ENCODE measurements around the gene GINS1. TPM values are rescaled to one million over a fixed set of nuclear protein-coding genes. Genes with fewer than 3 reads are reported as not detected.

Gene GINS1
- total and polyA plus RNA-seq, 9 donors: 5.2 to 10.1 (median 7.8) TPM

DNA sequence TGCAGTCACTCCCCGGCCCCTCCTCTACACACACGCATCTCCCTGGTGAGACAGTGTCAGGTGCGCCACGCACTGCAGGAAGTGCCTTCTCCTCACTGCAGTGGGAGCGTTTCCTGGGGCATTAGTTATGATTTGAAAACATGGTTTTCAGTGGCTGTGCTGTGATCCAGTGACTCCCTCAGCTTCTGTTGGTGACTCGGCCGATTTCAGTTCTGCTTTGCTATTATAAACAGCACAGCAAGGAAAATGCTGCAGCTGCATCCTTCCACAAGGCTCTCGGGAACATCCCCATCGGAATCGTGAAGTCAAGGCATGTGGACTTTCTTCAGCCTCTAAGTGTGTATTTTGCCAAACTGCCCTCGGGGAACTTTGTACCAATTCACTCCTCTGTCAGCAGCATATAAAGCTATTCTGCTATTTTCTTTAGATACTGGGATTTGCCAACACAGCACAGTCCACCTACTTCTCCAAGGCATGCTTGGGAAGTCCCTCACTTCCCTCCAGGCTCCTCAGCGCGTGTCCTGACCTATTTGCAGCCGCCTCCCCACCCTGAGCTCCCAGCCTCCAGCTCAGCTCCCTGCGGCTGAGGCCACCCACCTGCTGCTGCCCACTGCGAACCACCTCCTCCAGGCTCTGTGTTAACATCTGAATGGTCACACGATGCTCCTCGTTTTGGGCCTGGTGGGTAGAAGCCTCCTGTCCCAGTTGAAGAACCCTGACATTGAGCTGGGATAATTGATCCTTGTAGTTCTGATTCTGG lies 54.5 kb downstream of the GINS1 start:
- peaks cover 52% of the 10 kb centered on the region for H3K36me3 ChIP-seq (ENCODE audit: control insufficient read depth, insufficient read depth, low read length)
- no peaks in the 10 kb centered on the region for H3K9me3 ChIP-seq (replicated peaks; ENCODE audit: control insufficient read depth, low read depth, low read length)
- 64% methylated on average over 9 of the region's 18 CpGs for WGBS (ENCODE audit: insufficient coverage)
- DNase-seq: peak; percentile 85
- no peaks in the 10 kb centered on the region for H3K27me3 ChIP-seq (ENCODE audit: control insufficient read depth, insufficient read depth, low read length)
- no peak overlapping the region for H3K27ac ChIP-seq (ENCODE audit: low read length)
- H3K4me1 ChIP-seq (ENCODE audit: control insufficient read depth, insufficient read depth, low read length): peaks cover 23% of the 10 kb centered on the region
- no peak overlapping the region for H3K4me3 ChIP-seq (ENCODE audit: low read length)

DNA sequence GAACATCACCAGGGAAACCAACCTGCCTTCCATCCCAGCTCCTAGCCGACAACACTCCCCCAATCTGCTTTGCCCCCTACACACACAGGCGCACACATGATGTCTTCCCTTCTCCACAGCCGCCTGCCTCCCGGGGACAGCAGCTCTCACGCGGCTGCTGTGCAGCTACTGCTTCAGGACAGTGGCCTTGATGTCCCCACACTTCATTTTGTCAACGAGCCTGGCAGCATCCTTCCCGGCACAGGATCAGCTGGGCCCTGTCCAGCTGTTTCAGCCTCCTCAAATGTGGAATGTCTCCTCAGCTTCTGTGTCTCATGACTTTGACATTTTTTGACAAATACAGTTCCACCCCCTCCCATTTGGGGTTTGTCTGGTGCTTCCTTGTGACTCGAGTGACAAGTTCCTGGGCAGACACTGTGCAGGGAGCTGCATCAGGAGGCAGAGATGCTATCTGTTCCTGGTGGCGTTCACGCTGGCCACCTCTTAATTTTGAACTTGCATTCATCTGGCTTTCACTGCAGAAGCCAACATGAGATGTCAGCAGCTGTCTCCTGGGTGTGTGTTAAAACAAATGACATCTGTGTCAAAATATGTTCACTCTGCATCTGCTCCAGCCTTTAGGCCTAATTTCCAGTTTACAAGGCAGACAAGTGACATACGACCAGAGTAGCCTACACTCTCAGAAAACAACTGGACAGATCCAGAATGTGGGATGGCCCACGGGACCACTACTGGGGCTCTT lies 57.2 kb downstream of the GINS1 start:
- DNase-seq: peak; percentile 69
- Histone ChIP-seq H3K27me3 (ENCODE audit: control insufficient read depth, insufficient read depth, low read length) (no peaks in the 10 kb centered on the region), H3K4me1 (ENCODE audit: control insufficient read depth, insufficient read depth, low read length) (peaks cover 23% of the 10 kb centered on the region), H3K4me3 (ENCODE audit: low read length) (no peak overlapping the region), H3K27ac (ENCODE audit: low read length) (peak overlapping the region; percentile 52), H3K36me3 (ENCODE audit: control insufficient read depth, insufficient read depth, low read length) (peaks cover 52% of the 10 kb centered on the region), H3K9me3 (replicated peaks; ENCODE audit: control insufficient read depth, low read depth, low read length) (no peaks in the 10 kb centered on the region)
- 61% methylated on average over 11 of the region's 13 CpGs for WGBS (ENCODE audit: insufficient coverage)

DNA sequence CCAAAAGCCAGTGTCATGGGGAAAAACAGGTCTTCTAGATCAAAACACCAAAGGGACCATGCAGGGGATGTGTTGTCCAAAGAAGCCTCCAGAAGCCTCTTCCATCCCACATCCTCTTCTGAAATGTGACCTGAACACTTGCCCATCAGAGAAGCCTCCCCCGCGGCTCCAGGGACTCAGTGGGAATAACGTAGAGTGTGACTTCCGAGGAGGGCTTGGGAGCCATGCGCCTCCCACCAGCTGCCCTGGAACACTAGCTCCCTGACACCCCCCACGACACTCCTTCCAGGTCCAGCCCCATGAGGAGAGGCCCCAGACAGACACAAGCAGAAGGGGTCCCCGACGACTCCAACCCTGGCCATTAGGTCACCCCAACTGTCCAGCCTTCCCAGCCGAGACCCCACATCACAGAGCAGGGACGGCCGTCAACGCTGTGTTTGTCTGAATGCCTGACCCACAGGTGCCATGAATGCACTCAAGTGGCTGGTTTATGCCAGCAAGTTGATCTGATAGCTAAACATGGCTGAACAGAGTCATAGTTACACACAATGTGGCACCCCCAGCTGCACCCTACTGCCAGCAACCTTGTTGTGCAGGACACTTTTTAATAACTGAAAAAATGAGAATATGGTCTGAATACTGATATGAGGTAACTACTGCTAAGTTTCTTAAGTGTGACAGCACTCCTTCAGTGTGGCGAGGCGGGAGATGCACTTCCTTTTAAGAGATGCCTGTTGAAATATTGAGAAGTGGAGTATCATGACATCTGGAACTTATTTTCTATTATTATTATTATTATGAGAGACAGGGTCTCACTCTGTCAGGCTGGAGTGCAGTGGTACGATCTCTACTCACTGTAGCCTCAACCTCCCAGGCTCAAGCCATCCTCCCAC lies 58.0 kb downstream of the GINS1 start:
- Histone ChIP-seq H3K36me3 (ENCODE audit: control insufficient read depth, insufficient read depth, low read length) (peaks cover 55% of the 10 kb centered on the region), H3K9me3 (replicated peaks; ENCODE audit: control insufficient read depth, low read depth, low read length) (no peaks in the 10 kb centered on the region), H3K27me3 (ENCODE audit: control insufficient read depth, insufficient read depth, low read length) (no peaks in the 10 kb centered on the region), H3K4me1 (ENCODE audit: control insufficient read depth, insufficient read depth, low read length) (peaks cover 23% of the 10 kb centered on the region), H3K27ac (ENCODE audit: low read length) (peak overlapping the region; percentile 52), H3K4me3 (ENCODE audit: low read length) (no peak overlapping the region)
- peak; percentile 65 for DNase-seq
- 74% methylated on average over 4 of the region's 15 CpGs for WGBS (ENCODE audit: insufficient coverage)

DNA sequence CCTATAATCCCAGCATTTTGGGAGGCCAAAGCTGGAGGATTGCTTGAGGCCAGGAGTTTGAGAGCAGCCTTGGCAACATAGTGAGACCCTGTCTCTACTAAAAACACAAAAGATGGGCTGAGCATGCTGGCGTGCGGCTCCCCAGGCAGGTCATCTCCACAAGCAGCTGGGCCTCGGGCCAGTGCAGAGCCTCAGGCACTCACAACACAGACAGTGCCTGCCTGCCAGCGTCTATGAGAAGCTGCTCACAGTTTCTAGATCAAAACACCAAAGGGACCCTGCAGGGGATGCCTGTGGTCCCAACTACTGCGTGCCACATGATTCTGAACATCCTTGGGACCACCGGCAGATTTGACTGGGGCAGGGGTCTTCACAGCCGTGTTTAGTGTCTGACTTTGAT lies 59.4 kb downstream of the GINS1 start:
- WGBS (ENCODE audit: insufficient coverage): 81% methylated on average over 5 of the region's 7 CpGs
- no peaks in the 10 kb centered on the region for H3K9me3 ChIP-seq (replicated peaks; ENCODE audit: control insufficient read depth, low read depth, low read length)
- no peak overlapping the region for H3K27ac ChIP-seq (ENCODE audit: low read length)
- peaks cover 17% of the 10 kb centered on the region for H3K4me1 ChIP-seq (ENCODE audit: control insufficient read depth, insufficient read depth, low read length)
- H3K36me3 ChIP-seq (ENCODE audit: control insufficient read depth, insufficient read depth, low read length): peaks cover 43% of the 10 kb centered on the region
- no peak overlapping the region for H3K4me3 ChIP-seq (ENCODE audit: low read length)
- no peaks in the 10 kb centered on the region for H3K27me3 ChIP-seq (ENCODE audit: control insufficient read depth, insufficient read depth, low read length)
- no peak for DNase-seq

DNA sequence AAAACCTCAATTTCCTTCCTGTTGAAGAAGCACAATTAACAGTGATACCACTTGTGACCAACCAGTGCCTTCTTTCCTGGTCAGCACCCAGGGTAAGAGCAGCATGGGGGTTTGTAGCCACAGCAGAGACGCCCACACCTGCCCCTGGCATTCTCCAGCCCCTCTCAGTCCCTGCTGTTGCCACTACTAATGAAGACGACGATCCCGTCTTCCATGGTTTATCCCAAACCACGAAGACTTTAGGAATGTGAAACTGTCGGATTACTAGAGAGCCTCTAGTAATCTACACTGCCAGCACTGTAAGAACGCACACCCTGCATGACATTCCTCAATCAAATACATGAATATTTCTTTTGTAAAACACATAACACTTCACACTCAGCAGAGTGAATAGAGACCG lies 60.0 kb downstream of the GINS1 start:
- Histone ChIP-seq H3K27me3 (ENCODE audit: control insufficient read depth, insufficient read depth, low read length) (no peaks in the 10 kb centered on the region), H3K4me3 (ENCODE audit: low read length) (no peak overlapping the region), H3K27ac (ENCODE audit: low read length) (no peak overlapping the region), H3K9me3 (replicated peaks; ENCODE audit: control insufficient read depth, low read depth, low read length) (no peaks in the 10 kb centered on the region), H3K4me1 (ENCODE audit: control insufficient read depth, insufficient read depth, low read length) (peaks cover 14% of the 10 kb centered on the region), H3K36me3 (ENCODE audit: control insufficient read depth, insufficient read depth, low read length) (peaks cover 37% of the 10 kb centered on the region)
- WGBS (ENCODE audit: insufficient coverage): 86% methylated on average over 6 of the region's 8 CpGs
- no peak for DNase-seq

DNA sequence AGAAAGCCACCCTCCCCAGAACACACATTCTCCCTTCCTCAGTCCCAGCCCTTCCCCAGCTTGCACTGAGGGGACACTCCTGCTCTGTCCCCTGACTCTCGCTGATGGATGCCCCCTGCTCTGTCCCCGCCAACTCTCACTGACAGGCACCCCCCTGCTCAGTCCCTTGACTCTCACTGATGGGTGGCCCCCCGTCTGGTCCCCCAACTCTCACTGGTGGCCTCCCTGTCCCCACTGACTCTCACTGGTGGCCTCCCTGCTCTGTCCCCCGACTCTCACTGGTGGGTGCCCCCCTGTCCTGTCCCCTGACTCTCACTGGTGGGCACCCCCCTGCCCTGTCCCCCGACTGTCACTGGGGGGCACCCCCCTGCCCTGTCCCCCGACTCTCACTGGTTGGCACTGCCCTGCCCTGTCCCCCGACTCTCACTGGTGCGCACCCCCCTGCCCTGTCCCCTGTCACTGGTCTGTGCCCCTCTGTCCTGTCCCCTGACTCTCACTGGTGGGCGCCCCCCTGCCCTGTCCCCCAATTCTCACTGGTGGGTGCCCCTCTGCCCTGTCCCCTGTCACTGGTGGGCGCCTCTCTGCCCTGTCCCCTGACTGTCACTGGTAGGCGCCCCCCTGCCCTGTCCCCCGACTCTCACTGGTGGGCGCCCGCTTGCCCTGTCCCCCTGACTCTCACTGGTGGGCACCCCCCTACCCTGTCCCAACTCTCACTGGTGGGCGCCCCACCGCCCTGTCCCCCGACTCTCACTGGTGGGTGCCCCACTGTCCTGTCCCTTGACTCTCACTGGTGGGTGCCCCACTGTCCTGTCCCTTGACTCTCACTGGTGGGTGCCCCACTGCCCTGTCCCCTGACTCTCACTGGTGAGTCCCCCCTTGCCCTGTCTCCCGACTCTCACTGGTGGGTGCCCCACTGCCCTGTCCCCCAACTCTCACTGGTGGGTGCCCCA lies 60.9 kb downstream of the GINS1 start:
- H3K36me3 ChIP-seq (ENCODE audit: control insufficient read depth, insufficient read depth, low read length): peaks cover 34% of the 10 kb centered on the region

DNA sequence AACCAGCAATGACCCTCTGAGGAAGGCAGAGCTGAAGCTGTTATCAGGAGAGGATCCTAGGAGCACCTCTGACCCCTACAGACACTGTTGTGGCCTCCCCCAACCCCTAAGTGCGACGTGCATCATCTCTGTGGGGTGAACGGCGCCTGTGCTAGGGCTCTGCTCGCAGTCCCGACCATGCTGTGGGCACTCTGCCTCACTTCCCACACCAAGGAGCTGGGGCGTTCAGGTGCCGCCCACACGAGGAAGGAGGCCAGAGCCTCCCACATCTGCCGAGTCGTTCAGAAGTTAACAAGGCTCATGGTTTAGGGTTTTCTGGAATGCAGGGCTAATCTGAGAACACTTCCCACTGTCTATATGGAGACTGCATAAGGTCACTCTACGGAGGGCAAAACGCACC lies 62.1 kb downstream of the GINS1 start:
- Histone ChIP-seq H3K4me3 (ENCODE audit: low read length) (no peak overlapping the region), H3K36me3 (ENCODE audit: control insufficient read depth, insufficient read depth, low read length) (peaks cover 33% of the 10 kb centered on the region), H3K27me3 (ENCODE audit: control insufficient read depth, insufficient read depth, low read length) (no peaks in the 10 kb centered on the region), H3K4me1 (ENCODE audit: control insufficient read depth, insufficient read depth, low read length) (peaks cover 12% of the 10 kb centered on the region), H3K27ac (ENCODE audit: low read length) (no peak overlapping the region), H3K9me3 (replicated peaks; ENCODE audit: control insufficient read depth, low read depth, low read length) (no peaks in the 10 kb centered on the region)
- 89% methylated on average over 10 of the region's 13 CpGs for WGBS (ENCODE audit: insufficient coverage)
- no peak for DNase-seq

More for the DNA sequence above, 60.9 kb downstream of the GINS1 start:
- Histone ChIP-seq H3K4me1 (ENCODE audit: control insufficient read depth, insufficient read depth, low read length) (peaks cover 14% of the 10 kb centered on the region), H3K4me3 (ENCODE audit: low read length) (no peak overlapping the region), H3K27ac (ENCODE audit: low read length) (no peak overlapping the region), H3K9me3 (replicated peaks; ENCODE audit: control insufficient read depth, low read depth, low read length) (no peaks in the 10 kb centered on the region), H3K27me3 (ENCODE audit: control insufficient read depth, insufficient read depth, low read length) (no peaks in the 10 kb centered on the region)
- WGBS (ENCODE audit: insufficient coverage): 92% methylated on average over 14 of the region's 18 CpGs
- no peak for DNase-seq

DNA sequence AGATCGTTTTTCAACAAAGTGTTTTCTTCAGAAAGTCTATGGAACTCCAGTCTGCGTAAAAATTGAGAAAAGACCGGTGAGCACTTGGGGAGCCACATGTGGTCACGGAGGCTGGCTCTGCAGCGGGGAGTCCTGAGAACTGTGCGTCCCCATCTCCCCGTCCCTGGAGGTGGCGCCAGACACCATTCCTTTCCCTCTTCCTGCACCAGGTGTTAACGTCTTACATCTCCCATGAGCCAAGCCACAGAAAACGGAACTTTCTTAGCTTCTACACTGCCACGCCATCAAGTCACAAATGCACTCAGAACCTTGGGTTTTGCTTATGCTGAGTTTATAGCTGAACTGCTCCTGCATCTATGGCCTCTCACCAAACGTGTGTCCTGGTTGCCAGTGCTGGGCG lies 62.6 kb downstream of the GINS1 start:
- H3K27ac ChIP-seq (ENCODE audit: low read length): no peak overlapping the region
- DNase-seq: peak; percentile 48
- no peaks in the 10 kb centered on the region for H3K9me3 ChIP-seq (replicated peaks; ENCODE audit: control insufficient read depth, low read depth, low read length)
- WGBS (ENCODE audit: insufficient coverage): 66% methylated on average over 13 of the region's 13 CpGs
- no peak overlapping the region for H3K4me3 ChIP-seq (ENCODE audit: low read length)
- H3K4me1 ChIP-seq (ENCODE audit: control insufficient read depth, insufficient read depth, low read length): peaks cover 7% of the 10 kb centered on the region
- H3K27me3 ChIP-seq (ENCODE audit: control insufficient read depth, insufficient read depth, low read length): no peaks in the 10 kb centered on the region
- peaks cover 33% of the 10 kb centered on the region for H3K36me3 ChIP-seq (ENCODE audit: control insufficient read depth, insufficient read depth, low read length)

DNA sequence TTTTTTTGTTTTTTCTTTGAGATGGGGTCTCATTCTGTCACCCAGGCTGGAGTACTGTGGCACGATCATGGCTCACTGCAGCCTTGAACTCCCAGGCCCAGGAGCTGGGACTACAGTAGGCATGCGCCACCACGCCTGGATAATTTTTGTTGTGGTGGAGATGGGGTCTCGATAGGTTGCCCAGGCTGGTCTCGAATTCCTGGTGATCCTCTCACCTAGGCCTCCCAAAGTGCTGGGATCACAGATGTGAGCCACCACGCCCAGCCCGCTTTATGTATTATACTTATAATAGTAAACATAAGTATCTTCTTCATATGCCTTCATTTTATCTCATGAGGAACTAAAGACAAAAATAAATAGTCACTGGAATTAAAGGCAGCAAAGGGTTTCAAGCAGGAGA lies 63.5 kb downstream of the GINS1 start:
- H3K27ac ChIP-seq (ENCODE audit: low read length): no peak overlapping the region

More for the DNA sequence above, 63.5 kb downstream of the GINS1 start:
- Histone ChIP-seq H3K4me3 (ENCODE audit: low read length) (no peak overlapping the region), H3K4me1 (ENCODE audit: control insufficient read depth, insufficient read depth, low read length) (no peaks in the 10 kb centered on the region), H3K9me3 (replicated peaks; ENCODE audit: control insufficient read depth, low read depth, low read length) (no peaks in the 10 kb centered on the region), H3K27me3 (ENCODE audit: control insufficient read depth, insufficient read depth, low read length) (no peaks in the 10 kb centered on the region), H3K36me3 (ENCODE audit: control insufficient read depth, insufficient read depth, low read length) (peaks cover 37% of the 10 kb centered on the region)
- WGBS (ENCODE audit: insufficient coverage): no CpG with 5 or more reads among the region's 7 CpGs
- no peak for DNase-seq
